GM12873 (cell line): ENCODE data around the gene MRPL4.

Source experiments
- CTCF ChIP-seq: IDR thresholded peaks from 2 replicates; pipeline ENCODE4 v1.5.1; 2012; ENCODE audit warnings: low read depth, mild to moderate bottlenecking, moderate library complexity, low read length, control low read depth; ENCODE audit not compliant: insufficient read depth; ENCODE audit errors: missing control alignments

MRPL4 gene

GRCh38 chr19:10245189-10245939, 6.7 kb upstream of the MRPL4 start:
- peak; percentile 23 for TF ChIP-seq CTCF

GRCh38 chr19:10246511-10246910, 5.5 kb upstream of the MRPL4 start:
- TF ChIP-seq CTCF = no peak

- no peak for TF ChIP-seq CTCF
Measured at GRCh38 chr19:10252707-10253106, 693 bp downstream of the MRPL4 start.

- no peak for TF ChIP-seq CTCF
Measured at GRCh38 chr19:10254244-10254643, 2.2 kb downstream of the MRPL4 start.

- no peak for TF ChIP-seq CTCF
Measured at GRCh38 chr19:10255358-10255757, 3.3 kb downstream of the MRPL4 start.

GRCh38 chr19:10256551-10256950, 4.5 kb downstream of the MRPL4 start:
- TF ChIP-seq CTCF = no peak

GRCh38 chr19:10256970-10257615, 5.1 kb downstream of the MRPL4 start:
- no peak for TF ChIP-seq CTCF
